ENCODE data around the gene STK25. TPM values are rescaled to one million over a fixed set of nuclear protein-coding genes. Genes with fewer than 3 reads are reported as not detected.

Gene STK25
- total RNA-seq, 1 experiment from 2014 or later = 201 TPM

GRCh38 chr2:241473399-241473798 lies 35.0 kb downstream of the STK25 start:
- H3K4me2 ChIP-seq = no peak overlapping the region
- H3F3A ChIP-seq (ENCODE audit: insufficient read depth, low read depth) = no peaks in the 10 kb centered on the region
- POLR2A ChIA-PET (ENCODE audit: unreplicated experiment) = no interaction called here
- H3K9me3 ChIP-seq (ENCODE audit: insufficient read depth, low read depth) = no peaks in the 10 kb centered on the region
- BruUV-seq (replicated peaks) = no TSS peak
- intact Hi-C loops (cut with micrococcal nuclease; ENCODE audit: unreplicated experiment) = no loop called here
- H3K79me2 ChIP-seq (ENCODE audit: low read depth) = no peaks in the 10 kb centered on the region
- TF ChIP-seq EZH2 (IDR thresholded peaks at IDR 0.05; ENCODE audit: low read depth) (no peak), CTCF (conservative IDR thresholded peaks at IDR 0.05) (no peak)
- H3K9me2 ChIP-seq (ENCODE audit: insufficient read depth) = no peaks in the 10 kb centered on the region
- no peak for DNase-seq
- no peaks in the 10 kb centered on the region for H3K36me3 ChIP-seq (ENCODE audit: low read depth)
- no peaks in the 10 kb centered on the region for H4K20me1 ChIP-seq (ENCODE audit: insufficient read depth)
- no peak overlapping the region for H3K27ac ChIP-seq
- no peaks in the 10 kb centered on the region for H3K4me1 ChIP-seq (replicated peaks; ENCODE audit: insufficient read depth)
- H3K4me3 ChIP-seq = no peak overlapping the region
- H3K27me3 ChIP-seq (ENCODE audit: insufficient read depth, low read depth) = no peaks in the 10 kb centered on the region
- CTCF ChIA-PET = no interaction called here
- H2AFZ ChIP-seq = no peak overlapping the region

GRCh38 chr2:241469746-241470145 lies 38.6 kb downstream of the STK25 start:
- Histone ChIP-seq H3K27ac (no peak overlapping the region), H3K9me3 (ENCODE audit: insufficient read depth, low read depth) (no peaks in the 10 kb centered on the region), H3K4me3 (no peak overlapping the region), H3K9me2 (ENCODE audit: insufficient read depth) (no peaks in the 10 kb centered on the region), H3F3A (ENCODE audit: insufficient read depth, low read depth) (no peaks in the 10 kb centered on the region), H4K20me1 (ENCODE audit: insufficient read depth) (no peaks in the 10 kb centered on the region), H3K79me2 (ENCODE audit: low read depth) (no peaks in the 10 kb centered on the region), H3K36me3 (ENCODE audit: low read depth) (no peaks in the 10 kb centered on the region), H2AFZ (no peak overlapping the region), H3K27me3 (ENCODE audit: insufficient read depth, low read depth) (no peaks in the 10 kb centered on the region), H3K4me1 (replicated peaks; ENCODE audit: insufficient read depth) (no peaks in the 10 kb centered on the region), H3K4me2 (no peak overlapping the region)
- BruUV-seq (replicated peaks) = no TSS peak
- CTCF ChIA-PET = no interaction called here
- POLR2A ChIA-PET (ENCODE audit: unreplicated experiment) = no interaction called here
- TF ChIP-seq CTCF (conservative IDR thresholded peaks at IDR 0.05) (no peak), EZH2 (IDR thresholded peaks at IDR 0.05; ENCODE audit: low read depth) (no peak)
- intact Hi-C loops (cut with micrococcal nuclease; ENCODE audit: unreplicated experiment) = no loop called here
- DNase-seq = no peak

GRCh38 chr2:241468476-241468781 lies 40.0 kb downstream of the STK25 start:
- H3K4me2 ChIP-seq = no peak overlapping the region
- no TSS peak for BruUV-seq (replicated peaks)
- no peak overlapping the region for H2AFZ ChIP-seq
- no peaks in the 10 kb centered on the region for H3K27me3 ChIP-seq (ENCODE audit: insufficient read depth, low read depth)
- intact Hi-C loops (cut with micrococcal nuclease; ENCODE audit: unreplicated experiment) = no loop called here
- TF ChIP-seq EZH2 (IDR thresholded peaks at IDR 0.05; ENCODE audit: low read depth) (no peak), CTCF (conservative IDR thresholded peaks at IDR 0.05) (no peak)
- no peaks in the 10 kb centered on the region for H4K20me1 ChIP-seq (ENCODE audit: insufficient read depth)
- no peaks in the 10 kb centered on the region for H3K9me3 ChIP-seq (ENCODE audit: insufficient read depth, low read depth)
- H3K27ac ChIP-seq = no peak overlapping the region
- no peak overlapping the region for H3K4me3 ChIP-seq
- H3K36me3 ChIP-seq (ENCODE audit: low read depth) = no peaks in the 10 kb centered on the region
- H3K79me2 ChIP-seq (ENCODE audit: low read depth) = no peaks in the 10 kb centered on the region
- no peaks in the 10 kb centered on the region for H3K4me1 ChIP-seq (replicated peaks; ENCODE audit: insufficient read depth)
- no peak for DNase-seq
- ChIA-PET CTCF (no interaction called here), POLR2A (ENCODE audit: unreplicated experiment) (no interaction called here)
- no peaks in the 10 kb centered on the region for H3F3A ChIP-seq (ENCODE audit: insufficient read depth, low read depth)
- no peaks in the 10 kb centered on the region for H3K9me2 ChIP-seq (ENCODE audit: insufficient read depth)
